HG03097 (cell line): ENCODE measurements around the gene NDUFB6.
"Not testable (repeated sequence)": the region's sequence is repeated elsewhere in the genome, so short reads cannot be mapped to it uniquely, and the experiment has no call there.

Source experiments
- ATAC-seq: cut with Tn5 transposase; IDR thresholded peaks from one replicate; pipeline ENCODE4 v1.9.1; 2021; ENCODE audit not compliant: unreplicated experiment, low FRiP score

Gene NDUFB6

DNA sequence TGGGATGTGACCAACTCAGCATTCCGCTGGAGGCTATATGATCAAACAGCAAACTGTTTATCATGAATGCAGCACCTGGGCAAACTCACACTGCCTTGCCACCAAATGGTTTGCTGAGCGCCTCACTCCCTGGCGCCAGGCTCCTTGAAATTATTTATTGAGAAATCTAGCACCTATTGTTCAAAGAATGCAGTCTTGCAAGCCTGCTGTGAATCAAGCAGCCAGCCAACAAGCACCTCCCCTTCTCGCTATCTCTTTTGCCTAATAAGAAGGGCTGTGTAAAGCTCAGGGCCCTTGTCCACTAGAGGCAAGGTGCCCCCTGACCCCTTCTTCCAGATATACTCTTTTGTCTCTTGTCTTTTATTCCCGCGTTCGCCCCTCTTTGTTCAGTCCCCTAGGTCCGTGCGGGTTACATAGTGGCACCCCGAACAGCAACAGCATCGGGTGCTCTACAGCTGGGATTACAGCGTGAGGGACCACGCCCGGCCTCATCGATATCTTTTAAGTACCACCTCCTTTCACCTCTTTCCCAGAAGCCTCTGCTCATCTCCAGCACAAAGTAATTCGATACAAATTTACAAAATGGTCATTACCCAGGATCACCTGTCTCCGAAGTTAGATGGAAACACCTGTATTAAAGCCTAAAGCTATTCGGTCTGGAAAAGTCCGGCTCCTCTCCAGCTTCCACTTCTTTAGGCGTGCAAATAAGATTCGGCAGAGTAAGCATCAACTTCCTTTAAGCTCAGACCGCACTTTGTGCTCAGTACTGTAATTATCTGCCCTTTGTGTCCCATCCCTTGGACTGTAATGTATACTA is 47.9 kb downstream of the NDUFB6 start:
- ATAC-seq: no peak

DNA sequence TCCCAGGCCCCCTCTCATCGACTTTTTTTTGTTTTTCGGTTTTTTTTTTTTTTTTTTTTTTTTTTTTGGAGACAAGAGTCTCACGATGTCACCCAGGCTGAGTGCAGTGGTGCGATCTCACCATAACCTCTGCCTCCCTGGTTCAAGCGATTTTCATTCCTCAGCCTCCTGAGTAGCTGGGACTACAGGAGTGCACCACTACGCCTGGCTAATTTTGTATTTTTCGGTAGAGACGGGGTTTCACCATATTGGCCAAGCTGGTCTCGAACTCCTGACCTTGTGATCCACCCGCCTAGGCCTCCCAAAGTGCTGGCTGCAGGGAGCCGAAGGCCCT is 48.4 kb downstream of the NDUFB6 start:
- not testable (repeated sequence) for ATAC-seq

- no peak for ATAC-seq
Observed at GRCh38 chr9:32523910-32524309, 49.0 kb downstream of the NDUFB6 start.

DNA sequence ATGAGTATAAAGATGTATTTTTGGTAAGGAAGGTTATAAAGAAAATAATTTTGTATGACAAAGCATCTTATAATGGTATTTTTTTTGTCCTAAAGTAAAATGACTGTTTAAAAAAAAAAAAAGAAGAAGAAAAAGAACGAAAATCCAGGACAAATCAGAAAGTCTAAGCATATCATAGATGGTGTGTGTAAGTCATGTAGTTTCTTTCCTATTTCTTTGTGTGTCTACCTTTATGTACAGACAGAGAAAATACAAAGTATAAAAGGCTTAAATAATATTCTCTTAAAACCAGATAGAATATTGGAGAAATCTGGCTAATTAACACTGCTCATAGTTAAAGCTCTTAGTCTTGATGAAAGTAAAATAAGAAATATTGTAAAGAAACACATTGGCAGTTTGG is 54.7 kb downstream of the NDUFB6 start:
- no peak for ATAC-seq

GRCh38 chr9:32516241-32516640 is 56.7 kb downstream of the NDUFB6 start:
- no peak for ATAC-seq

GRCh38 chr9:32508728-32509127 is 64.2 kb downstream of the NDUFB6 start:
- no peak for ATAC-seq

GRCh38 chr9:32503008-32503407 is 70.0 kb downstream of the NDUFB6 start:
- no peak for ATAC-seq
